Choroid plexus epithelial cell (primary cell): ENCODE data around the gene GTF2IRD1.
"Not testable (repeated sequence)": the region's sequence is repeated elsewhere in the genome, so short reads cannot be mapped to it uniquely, and the experiment has no call there.

Source experiments
- DNase-seq: peaks from one replicate; pipeline ENCODE4 v3.0.0-alpha.2; 2010; ENCODE audit warnings: low read depth
- H3K4me3 ChIP-seq: 2 replicates; pipeline ENCODE4 v1.5.1; 2011; ENCODE audit warnings: low read depth, mild to moderate bottlenecking, control low read depth, low read length, moderate library complexity
- TF ChIP-seq, protein P1 (sequence below): conservative IDR thresholded peaks from 2 replicates; pipeline ENCODE4 v1.5.1; 2011; ENCODE audit warnings: low read depth, mild to moderate bottlenecking, control low read depth, inconsistent platforms, low read length, moderate library complexity

GTF2IRD1 gene

DNA sequence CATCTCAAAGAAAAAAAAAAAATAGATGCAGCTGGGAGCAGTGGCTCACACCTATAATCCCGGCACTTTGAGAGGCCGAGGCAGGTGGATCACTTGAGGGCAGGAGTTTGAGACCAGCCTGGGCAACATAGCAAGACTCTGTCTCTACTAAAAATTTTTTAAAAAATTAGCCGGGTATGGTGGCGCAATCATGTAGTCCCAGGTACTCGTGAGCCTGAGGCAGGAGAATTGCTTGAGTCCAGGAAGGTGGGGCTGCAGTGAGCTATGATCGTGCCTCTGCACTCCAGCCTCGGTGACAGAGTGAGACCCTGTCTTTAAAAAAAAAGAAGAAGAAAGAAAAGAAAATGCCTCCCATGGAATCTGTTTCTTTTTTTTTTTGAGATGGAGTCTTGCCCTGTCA is 31.9 kb downstream of the GTF2IRD1 start:
- TF ChIP-seq, protein P1, sequence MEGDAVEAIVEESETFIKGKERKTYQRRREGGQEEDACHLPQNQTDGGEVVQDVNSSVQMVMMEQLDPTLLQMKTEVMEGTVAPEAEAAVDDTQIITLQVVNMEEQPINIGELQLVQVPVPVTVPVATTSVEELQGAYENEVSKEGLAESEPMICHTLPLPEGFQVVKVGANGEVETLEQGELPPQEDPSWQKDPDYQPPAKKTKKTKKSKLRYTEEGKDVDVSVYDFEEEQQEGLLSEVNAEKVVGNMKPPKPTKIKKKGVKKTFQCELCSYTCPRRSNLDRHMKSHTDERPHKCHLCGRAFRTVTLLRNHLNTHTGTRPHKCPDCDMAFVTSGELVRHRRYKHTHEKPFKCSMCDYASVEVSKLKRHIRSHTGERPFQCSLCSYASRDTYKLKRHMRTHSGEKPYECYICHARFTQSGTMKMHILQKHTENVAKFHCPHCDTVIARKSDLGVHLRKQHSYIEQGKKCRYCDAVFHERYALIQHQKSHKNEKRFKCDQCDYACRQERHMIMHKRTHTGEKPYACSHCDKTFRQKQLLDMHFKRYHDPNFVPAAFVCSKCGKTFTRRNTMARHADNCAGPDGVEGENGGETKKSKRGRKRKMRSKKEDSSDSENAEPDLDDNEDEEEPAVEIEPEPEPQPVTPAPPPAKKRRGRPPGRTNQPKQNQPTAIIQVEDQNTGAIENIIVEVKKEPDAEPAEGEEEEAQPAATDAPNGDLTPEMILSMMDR, result no peak
- no peak overlapping the region for H3K4me3 ChIP-seq
- DNase-seq, result no peak

DNA sequence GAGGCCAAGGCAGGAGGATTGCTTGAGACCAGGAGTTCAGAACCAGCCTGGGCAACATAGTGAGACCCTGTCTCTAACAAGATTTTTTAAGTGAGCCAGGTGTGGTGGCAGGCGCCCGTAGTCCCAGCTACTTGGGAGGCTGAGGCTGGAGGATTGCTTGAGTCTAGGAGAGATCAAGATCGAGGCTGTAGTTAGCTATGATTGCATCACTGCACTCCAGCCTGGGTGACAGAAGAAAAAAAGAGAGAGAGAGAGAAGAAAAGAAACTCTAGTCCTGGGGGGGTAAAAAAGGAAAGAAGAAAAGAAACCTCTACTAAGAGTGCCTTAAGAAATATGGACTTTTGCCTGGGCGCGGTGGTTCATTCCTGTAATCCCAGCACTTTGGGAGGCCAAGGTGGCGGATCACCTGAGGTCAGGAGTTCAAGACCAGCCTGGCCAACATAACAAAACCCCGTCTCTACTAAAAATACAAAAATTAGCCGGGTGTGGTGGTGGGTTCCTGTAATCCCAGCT is 34.9 kb downstream of the GTF2IRD1 start:
- DNase-seq, H3K4me3 ChIP-seq: not testable (repeated sequence)

DNA sequence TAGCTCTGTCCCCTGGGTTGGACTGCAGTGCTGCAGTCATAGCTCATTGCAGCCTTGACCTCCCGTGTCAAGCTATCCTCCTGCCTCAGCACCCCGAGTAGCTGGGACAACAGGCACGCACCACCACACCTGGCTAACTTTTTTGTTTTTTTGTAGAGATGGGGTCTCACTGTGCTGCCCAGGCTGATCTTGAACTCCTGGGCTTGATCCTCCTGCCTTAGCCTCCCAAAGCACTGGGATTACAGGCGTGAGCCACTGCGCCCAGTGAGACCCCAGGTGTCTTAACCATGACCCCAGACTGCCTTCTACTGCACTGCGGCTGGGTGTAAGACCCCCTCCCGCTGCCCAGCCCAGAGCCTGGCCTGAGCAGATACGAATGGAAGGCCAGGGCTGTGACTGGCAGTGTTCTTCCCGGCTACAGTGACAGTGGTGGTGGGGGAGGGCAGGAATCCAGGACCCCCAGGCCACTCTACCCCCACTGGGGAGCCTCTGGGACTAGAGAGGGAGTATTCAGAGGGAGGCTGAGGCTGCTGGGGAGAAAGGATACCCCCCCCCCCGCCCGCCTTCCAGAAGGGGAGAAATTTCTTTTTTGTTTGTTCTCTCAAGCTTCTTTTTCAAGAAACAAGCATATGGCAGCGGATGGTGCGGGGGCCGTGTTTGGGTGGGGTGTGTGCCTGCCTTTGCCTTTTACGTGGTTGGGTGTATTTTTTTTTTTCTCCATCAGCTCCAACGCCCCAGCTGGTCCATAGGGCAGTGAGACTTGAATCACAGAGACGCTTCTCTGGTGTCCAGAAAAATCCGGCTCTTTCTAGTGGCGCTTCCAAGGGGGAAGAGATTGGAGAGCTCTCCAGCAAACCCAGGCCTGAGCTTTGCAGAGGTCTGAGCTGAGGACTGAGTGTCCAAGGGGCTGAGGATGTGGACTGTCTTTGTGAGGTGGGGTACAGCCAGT is 36.6 kb downstream of the GTF2IRD1 start:
- TF ChIP-seq, protein P1, result no peak
- DNase-seq, result no peak

DNA sequence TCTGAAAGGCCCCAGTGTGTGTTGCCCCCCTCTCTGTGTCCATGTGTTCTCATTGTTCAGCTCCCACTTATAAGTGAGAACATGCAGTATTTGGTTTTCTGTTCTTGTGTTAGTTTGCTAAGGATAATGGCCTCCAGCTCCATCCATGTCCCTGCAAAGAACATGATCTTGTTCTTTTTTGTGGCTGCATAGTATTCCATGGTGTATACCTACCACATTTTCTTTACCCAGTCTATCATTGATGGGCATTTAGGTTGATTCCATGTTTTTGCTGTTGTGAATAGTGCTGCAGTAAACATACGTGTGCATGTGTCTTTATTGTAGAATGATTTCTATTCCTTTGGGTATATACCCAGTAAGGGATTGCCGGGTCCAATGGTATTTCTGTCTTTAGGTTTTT is 37.8 kb downstream of the GTF2IRD1 start:
- not testable (repeated sequence) for DNase-seq, H3K4me3 ChIP-seq

More for the DNA sequence above, 36.6 kb downstream of the GTF2IRD1 start:
- H3K4me3 ChIP-seq, result no peak overlapping the region

DNA sequence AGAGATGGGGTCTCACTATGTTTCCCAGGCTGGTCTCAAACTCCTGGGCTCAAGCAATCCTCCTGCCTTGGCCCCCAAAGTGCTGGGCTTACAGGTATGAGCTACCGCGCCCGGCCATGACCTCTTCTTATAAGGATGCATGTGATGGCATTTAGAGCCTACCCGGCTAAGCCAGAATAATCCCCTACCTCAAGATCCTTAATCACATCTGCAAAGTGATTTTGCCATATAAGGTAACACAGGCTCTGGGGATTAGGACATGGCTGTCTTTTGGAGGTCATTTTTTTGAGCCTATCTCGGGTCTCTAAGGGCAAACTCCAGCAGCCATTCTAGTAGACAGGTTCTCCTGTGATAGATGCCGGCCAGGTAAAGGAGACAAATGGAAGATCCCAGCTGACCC is 39.6 kb downstream of the GTF2IRD1 start:
- H3K4me3 ChIP-seq, result no peak overlapping the region
- TF ChIP-seq, protein P1, result no peak
- no peak for DNase-seq

DNA sequence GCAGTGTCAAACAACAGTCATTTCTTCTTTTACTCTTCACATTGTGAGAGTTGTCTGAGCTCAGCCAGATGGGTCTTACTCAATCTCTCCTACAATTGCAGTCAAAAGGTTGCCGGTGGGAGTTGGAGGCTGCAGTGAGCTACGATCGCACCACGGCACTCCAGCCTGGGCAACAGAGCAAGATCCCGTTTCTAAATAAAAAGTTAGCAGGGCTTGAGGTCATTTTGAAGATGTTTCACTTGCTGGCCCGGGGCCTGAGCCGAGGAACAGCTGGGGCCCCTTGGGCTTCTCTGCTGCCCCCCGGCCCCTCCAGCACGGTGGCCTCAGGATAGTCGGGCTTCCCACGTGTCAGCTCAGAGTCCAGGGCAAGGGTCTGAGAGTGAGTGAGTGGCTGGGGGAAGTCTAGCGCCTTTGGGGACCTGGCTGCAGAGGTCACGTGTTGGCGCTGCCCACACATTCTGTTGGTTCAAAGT is 40.4 kb downstream of the GTF2IRD1 start:
- no peak overlapping the region for H3K4me3 ChIP-seq
- TF ChIP-seq, protein P1, result no peak
- no peak for DNase-seq

DNA sequence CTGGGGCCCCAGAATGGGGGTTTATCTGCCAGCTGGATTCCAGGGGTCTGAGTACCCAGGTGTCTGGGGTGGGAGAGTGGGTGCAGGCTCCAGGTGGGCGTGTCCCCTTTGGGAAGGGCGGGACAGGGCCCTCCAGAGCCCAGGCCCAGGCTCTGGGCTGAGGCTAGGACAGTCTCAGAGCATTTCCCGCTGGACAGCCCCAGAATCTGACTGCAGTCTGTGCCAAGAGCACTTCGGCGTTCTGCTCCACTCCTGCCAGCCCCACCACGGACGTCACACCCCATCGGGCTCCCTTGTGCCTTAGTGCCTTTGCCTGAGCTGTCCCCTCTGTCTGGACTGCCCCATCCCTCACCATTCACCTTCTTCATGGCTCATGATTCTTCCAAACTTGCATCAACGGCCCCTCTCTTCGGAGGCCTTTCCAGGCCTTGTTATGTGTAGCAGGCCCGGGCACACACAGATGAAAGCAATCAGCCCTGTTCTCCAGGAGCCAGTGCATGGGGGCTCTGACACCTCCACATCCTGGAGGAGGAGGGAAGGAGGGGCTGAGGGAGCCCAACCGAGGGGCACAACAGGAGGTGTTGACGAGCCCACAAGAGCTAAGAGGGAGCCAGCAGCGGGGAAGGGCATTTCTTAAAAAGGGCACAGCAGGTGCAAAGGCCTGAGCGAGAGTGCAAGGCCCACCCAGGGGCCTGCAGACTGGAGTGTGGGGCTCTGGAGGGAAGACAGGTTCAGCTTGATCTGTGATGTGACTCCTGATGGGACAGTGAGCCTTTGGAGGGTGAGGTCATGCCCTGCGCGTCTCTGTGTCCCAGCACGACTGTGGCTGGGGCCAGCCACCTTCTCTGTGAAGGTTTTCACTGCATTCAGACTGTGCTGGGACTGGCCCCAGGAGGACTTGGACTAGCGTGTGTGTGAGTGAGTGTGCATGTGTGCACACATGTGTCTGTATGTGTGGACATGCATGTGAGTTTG is 41.7 kb downstream of the GTF2IRD1 start:
- no peak overlapping the region for H3K4me3 ChIP-seq
- TF ChIP-seq, protein P1, result no peak
- no peak for DNase-seq
